HG03520 (cell line): ENCODE data around the gene MICU1.
"Not testable (repeated sequence)": the region's sequence is repeated elsewhere in the genome, so short reads cannot be mapped to it uniquely, and the experiment has no call there.

ENCODE experiments used
- ATAC-seq: cut with Tn5 transposase; IDR thresholded peaks from one replicate; pipeline ENCODE4 v1.9.1; 2021; ENCODE audit warnings: mild to moderate bottlenecking, moderate library complexity; ENCODE audit not compliant: unreplicated experiment

Gene MICU1

DNA sequence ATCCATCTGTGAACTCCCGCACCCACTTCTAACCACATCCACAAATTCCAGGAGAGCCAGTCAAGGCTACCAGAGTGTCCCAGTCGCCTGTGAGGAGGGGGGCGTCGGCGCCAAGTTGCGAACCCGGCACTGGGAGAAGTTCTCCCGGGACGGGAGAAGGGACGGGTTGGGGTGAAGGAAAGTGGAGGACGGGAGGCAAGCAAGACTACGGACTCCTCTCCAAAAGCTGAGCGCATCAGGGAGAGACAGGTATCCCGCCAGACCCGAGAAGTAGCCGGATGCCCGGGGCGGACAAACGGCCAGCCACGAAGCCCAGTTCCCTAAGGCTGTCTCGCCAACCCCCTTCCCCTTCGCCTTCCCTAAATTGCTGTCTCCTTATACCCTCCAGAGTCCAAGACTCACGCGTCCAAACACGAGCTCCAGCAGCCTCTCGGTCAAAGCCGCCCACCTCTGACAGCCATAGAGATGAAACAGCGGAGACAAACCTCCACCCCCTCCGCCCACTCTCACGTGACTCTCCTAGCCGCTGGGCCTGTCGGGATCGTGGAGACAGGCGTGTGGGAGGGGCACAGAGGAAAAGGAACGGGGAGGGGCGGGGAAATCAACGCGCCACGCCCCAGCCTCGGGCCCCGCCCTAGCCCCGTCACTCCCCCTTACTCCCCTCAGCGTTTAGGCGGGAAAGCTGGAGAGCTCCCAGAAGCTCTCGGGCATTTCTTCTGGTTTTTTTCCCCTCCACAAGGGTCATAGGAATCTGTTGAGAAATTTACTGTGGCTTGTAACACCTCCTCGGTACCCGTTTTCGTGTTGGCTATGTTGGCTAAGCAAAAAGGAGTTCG is at the start of gene MICU1:
Gene MICU1, minus strand, starts transcription at position 472 of the 836 bp plus-strand sequence. CDS start 59,286 bp downstream, outside the sequence.
- ATAC-seq, result peak; percentile 85

- not testable (repeated sequence) for ATAC-seq
Measured at GRCh38 chr10:72674174-72674573, 48.3 kb upstream of the MICU1 start.

- ATAC-seq, result no peak
Measured at GRCh38 chr10:72673280-72673679, 47.4 kb upstream of the MICU1 start.

- no peak for ATAC-seq
Measured at GRCh38 chr10:72667207-72667864, 41.5 kb upstream of the MICU1 start.

DNA sequence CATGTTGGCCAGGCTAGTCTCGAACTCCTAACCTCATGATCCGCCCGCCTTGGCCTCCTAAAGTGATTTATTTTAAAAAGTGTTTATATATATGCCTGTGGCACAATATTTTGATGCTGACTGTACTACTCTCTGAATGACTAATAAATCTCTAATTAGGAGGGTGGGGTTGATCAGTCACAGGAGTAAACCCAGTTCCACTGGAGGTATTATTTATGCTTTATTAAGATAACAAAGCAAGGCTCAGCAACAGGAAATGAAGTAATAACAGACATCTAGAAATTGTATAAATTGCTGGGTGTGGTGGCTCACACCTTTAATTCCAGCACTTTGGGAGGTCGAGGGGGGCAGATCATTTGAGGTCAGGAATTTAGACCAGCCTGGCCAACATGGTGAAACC is 40.0 kb upstream of the MICU1 start:
- ATAC-seq, result no peak

- no peak for ATAC-seq
Measured at GRCh38 chr10:72663971-72664370, 38.1 kb upstream of the MICU1 start.

GRCh38 chr10:72661431-72661830 is 35.6 kb upstream of the MICU1 start:
- ATAC-seq, result no peak

- no peak for ATAC-seq
Measured at GRCh38 chr10:72660220-72660619, 34.3 kb upstream of the MICU1 start.

- ATAC-seq, result no peak
Measured at GRCh38 chr10:72659694-72660093, 33.8 kb upstream of the MICU1 start.

GRCh38 chr10:72658696-72659400 is 33.0 kb upstream of the MICU1 start:
- no peak for ATAC-seq

- ATAC-seq, result no peak
Measured at GRCh38 chr10:72654720-72655119, 28.8 kb upstream of the MICU1 start.

DNA sequence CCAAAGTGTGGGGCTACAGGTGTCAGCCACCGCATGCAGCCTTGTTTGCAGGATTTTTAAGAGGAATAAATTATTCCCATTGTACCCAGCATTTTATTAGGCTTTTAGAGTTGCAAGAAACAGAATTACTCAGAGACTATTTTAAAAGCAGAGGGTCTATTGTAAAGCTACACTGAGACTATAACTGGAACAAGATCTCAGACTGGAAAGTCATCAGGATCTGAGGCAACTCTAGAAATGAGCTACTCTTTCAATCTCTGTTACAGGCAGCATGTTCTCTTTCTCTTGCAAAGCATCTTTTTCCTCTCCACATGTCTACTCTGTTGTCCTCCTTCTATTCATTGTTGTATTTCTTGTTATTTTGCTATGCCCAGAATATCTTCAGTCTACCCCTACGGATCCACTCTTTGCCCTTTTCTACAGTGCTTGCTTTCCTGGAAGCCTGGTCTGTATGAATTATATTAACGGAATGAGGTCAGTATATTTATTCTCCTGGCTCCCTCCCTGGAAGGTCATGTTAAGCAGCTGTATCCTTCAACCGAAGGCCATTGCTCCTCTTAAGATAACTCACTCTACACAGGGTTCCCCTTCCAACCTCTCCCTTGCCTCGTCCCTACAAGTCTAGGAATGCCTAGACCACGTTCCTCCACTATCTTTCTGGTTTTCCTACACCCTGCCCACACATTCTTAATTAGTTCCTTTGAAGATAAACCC is 27.7 kb upstream of the MICU1 start:
- ATAC-seq, result no peak

DNA sequence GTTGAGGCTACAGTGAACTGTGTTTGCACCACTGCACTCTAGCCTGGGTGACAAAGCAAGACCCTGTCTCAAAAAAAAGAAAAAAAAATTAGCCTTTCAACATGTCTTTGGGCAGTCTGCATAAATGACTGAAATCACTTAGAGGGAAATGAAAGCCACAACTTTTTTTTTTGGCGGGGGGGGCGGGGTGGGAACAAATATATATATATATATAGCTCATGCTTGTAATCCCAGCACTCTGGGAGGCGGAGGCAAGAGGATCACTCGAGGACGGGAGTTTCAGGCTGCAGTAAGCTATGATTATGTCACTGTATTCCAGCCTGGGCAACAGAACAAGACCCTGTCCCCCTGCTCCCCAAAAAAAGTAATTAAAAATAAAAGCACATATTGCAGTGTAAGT is 23.4 kb upstream of the MICU1 start:
- ATAC-seq, result no peak

DNA sequence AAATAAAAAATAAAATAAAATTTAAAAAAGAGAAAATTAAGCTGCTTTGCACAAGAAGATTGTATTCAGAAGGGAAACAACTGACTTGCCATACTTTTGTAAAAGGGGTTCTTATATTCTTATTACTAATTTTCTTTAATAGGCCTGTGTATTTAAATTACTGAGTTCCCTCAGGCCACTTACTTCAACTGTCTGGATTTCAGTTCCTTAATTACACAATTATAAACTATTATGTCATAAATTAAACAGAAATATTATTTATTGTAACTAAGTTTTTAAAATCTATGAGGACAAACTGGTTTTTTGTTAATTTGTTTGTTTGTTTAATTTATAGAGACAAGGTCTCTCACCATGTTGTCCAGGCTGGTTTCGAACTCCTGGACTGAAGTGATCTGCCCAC is 22.4 kb upstream of the MICU1 start:
- ATAC-seq, result no peak

DNA sequence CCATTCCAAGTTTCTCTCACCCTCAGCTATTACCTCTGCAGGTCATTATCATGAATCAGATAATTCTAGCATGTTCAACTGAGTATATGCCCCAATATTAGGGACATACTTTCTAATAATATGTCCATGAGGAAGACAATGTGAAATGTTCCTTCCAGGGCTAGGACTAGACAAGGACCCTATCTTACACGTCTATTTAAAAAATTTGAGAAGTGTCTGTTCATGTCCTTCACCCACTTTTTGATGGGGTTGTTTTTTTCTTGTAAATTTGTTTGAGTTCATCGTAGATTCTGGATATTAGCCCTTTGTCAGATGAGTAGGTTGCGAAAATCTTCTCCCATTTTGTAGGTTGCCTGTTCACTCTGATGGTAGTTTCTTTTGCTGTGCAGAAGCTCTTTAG is 21.1 kb upstream of the MICU1 start:
- not testable (repeated sequence) for ATAC-seq

DNA sequence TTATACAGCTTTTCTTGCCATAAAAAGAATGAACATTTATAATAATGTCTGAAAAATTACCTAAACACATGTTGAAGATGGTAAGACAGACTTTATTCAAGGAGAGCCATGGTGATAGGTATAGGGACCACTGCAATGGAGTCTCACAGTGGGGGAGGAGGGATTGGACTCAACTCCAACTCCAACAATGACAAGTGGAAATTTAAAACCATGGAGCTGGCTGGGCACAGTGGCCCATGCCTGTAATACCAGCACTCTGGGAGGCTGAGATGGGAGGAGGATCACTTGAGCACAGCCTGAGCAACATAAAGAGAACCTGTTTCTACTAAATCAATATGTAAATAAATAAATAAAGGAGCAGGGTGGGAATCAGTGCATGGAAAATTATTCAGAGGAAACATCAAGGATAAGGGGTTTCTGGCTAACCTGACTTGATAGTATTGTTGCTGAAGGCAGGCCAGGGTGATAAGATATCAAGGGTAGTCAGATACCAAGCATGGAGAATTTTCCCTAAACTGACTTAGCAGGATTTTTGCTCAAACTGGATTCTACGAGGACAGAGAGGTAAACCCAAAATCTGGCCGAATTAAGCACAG is 19.5 kb upstream of the MICU1 start:
- ATAC-seq, result no peak

- no peak for ATAC-seq
Measured at GRCh38 chr10:72642318-72642717, 16.4 kb upstream of the MICU1 start.

GRCh38 chr10:72639441-72639873 is 13.6 kb upstream of the MICU1 start:
- ATAC-seq, result no peak

DNA sequence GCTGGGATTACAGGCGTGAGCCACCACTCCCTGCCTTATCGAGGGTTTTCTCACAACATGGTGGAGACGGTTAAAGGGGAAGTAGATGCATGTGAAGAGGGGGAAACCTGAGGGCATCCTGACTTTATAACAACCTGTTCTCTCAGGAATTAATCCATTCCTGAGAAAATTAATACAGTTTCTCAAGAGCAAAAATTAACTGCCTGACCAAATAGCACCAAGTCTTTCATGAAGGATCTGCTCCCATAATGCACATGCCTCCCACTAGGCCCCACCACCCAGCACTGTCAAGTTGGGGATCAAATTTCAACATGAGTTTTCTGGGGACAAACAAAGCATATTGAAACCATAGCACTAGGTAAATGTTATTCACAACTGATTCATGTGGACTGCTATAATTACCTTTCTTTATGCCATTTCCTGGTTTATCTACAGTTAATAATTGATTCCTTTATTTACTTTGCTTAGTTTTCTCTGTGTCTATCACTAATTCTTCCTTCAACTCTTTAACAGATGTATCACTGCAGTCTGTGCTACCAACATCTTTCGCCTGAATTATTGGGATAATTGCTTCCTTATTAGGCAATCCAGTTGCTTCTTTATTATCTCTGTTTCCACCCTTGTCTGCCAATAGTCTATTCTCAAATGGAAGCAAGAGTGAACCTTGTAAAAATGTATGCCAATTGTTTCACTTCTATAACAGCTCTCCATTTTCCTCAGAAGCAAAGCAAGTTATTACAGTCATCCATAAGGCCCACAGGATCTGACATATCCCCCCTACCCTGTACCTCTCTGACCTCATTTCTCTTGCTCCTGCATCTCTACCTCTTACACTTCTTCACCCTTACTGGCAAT is 12.9 kb upstream of the MICU1 start:
- no peak for ATAC-seq

- ATAC-seq, result no peak
Measured at GRCh38 chr10:72637398-72637857, 11.5 kb upstream of the MICU1 start.
